B cell (primary cell): ENCODE results near the gene PANK4.

Source experiments
- EZH2 ChIP-seq: IDR thresholded peaks from 2 replicates; pipeline ENCODE4 v1.6.1; 2012; ENCODE audit warnings: borderline replicate concordance, low read depth, mild to moderate bottlenecking, moderate library complexity, low read length; ENCODE audit not compliant: insufficient read depth, poor library complexity, severe bottlenecking
- TF ChIP-seq, protein P1 (sequence below): fragments of 200-600 bp; IDR thresholded peaks from one replicate; pipeline ENCODE4 v1.8.0; 2022; ENCODE audit warnings: antibody characterized with exemption, mild to moderate bottlenecking

DNA sequence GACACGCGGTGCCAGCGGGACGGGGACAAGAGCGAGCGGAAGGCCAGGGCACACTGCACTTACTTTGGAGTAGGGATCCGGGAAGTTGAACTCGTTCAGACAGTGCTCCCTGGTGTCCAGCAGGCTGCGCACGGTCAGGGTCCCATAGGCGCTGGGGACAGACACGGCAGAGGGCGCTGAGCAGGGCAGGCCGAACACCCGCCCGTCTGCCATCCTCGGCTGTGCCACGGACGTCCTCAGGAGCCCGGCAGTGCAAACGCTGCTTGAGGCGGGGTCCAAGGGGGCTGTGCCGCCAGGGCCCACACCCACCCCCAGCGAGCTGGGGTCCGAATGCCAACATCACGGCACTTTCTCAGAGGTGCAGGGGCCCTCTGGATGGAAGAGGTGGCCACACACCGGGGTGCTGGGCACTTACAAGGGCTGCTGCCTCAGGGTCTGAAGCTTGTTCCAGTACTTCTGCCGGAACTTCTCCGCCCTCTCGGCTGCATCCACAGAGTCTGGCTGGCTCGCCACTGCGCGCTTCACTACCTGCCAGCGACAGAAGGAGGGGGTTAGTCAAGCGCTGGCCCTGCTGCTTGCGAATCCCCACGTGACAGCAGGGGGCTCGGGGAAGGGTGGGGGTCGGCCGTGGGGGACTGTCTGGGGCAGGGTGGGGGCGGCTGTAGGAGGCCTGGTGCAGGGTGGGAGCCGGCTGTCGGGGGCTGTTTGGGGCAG lies 12.3 kb downstream of the PANK4 start:
- TF ChIP-seq, protein P1, sequence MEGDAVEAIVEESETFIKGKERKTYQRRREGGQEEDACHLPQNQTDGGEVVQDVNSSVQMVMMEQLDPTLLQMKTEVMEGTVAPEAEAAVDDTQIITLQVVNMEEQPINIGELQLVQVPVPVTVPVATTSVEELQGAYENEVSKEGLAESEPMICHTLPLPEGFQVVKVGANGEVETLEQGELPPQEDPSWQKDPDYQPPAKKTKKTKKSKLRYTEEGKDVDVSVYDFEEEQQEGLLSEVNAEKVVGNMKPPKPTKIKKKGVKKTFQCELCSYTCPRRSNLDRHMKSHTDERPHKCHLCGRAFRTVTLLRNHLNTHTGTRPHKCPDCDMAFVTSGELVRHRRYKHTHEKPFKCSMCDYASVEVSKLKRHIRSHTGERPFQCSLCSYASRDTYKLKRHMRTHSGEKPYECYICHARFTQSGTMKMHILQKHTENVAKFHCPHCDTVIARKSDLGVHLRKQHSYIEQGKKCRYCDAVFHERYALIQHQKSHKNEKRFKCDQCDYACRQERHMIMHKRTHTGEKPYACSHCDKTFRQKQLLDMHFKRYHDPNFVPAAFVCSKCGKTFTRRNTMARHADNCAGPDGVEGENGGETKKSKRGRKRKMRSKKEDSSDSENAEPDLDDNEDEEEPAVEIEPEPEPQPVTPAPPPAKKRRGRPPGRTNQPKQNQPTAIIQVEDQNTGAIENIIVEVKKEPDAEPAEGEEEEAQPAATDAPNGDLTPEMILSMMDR: no peak
- TF ChIP-seq EZH2: no peak
